ENCODE data around the gene TRIM65. TPM values are rescaled to one million over a fixed set of nuclear protein-coding genes. Genes with fewer than 3 reads are reported as not detected.

Gene TRIM65
- total and polyA plus RNA-seq, 2 of the 4 experiments (the other 2 are of a cell fraction): 7.9 to 10.6 TPM

GRCh38 chr17:75897160-75898019, 639 bp upstream of the TRIM65 start:
- no peak overlapping the region for H2BK15ac ChIP-seq (ENCODE audit: low read depth, low read length)
- H4K91ac ChIP-seq (ENCODE audit: insufficient read depth, low read depth, low read length): peak overlapping the region; percentile 51
- ChIA-PET POLR2A (ENCODE audit: unreplicated experiment) (interaction anchor here (1.8 kb wide), 1 partner anchor 117 kb away, joined by 7 read pairs; no protein-coding TSS in a partner anchor), CTCF (interaction anchor here (0.5 to 1.7 kb wide), 3 partner anchors 18 to 42 kb away, joined by 3 to 7 read pairs (median 4); partner anchors contain the start of gene WBP2)
- H2AK9ac ChIP-seq (replicated peaks; ENCODE audit: low read depth, low read length, poor library complexity): peak overlapping the region; percentile 99
- peak overlapping the region; percentile 89 for H4K5ac ChIP-seq (ENCODE audit: low read depth, low read length)
- peaks cover 27% of the 10 kb centered on the region for H3K36me3 ChIP-seq (ENCODE audit: control insufficient read depth, insufficient read depth, low read length)
- peak overlapping the region; percentile 83 for H3K4ac ChIP-seq (ENCODE audit: low read depth, low read length)
- no peak overlapping the region; the same call in 1 of the 2 replicates for H3K14ac ChIP-seq (replicated peaks; ENCODE audit: low read depth, low read length)
- H3K23ac ChIP-seq (ENCODE audit: low read depth, low read length): peak overlapping the region; percentile 59; the same call in 1 of the 2 replicates
- H4K8ac ChIP-seq (ENCODE audit: low read depth in 2 of 2, low read length in 2 of 2): peak overlapping the region; percentile 23 to 93; a peak in 3 of 4 replicates
- BruUV-seq (replicated peaks): no TSS peak
- H3K79me1 ChIP-seq (ENCODE audit: low read depth in 1 of 2, low read length in 2 of 2): peaks cover 9 to 38% of the 10 kb centered on the region in 2 experiments
- H4K20me1 ChIP-seq (ENCODE audit: insufficient read depth, low read length): no peaks in the 10 kb centered on the region
- dilution Hi-C loops (cut with HindIII; ENCODE audit: low sequenced_read_pairs, unreplicated experiment) (no loop called here), in situ Hi-C loops (cut with MboI; ENCODE audit: low sequenced_read_pairs) (no loop called here), intact Hi-C loops (cut with micrococcal nuclease) (no loop called here)
- peak overlapping the region; percentile 48 for H3K4me3 ChIP-seq (ENCODE audit: insufficient read depth, low read depth, low read length)
- H3K18ac ChIP-seq (ENCODE audit: low read depth, low read length): no peak overlapping the region
- 32% methylated on average over 21 of the region's 37 CpGs; no CpG with 5 or more reads in 1 of the 2 experiments for WGBS, 2 experiments (ENCODE audit: extremely low coverage in 2 of 2, insufficient read length in 1 of 2)
- no peaks in the 10 kb centered on the region for H3K9me3 ChIP-seq (ENCODE audit: control insufficient read depth, insufficient read depth, low read length)
- no peak overlapping the region for H2BK20ac ChIP-seq (ENCODE audit: low read depth, low read length)
- no peak for ATAC-seq (ENCODE audit: low read depth)
- H3K27ac ChIP-seq (ENCODE audit: insufficient read depth, low read length): peak overlapping the region; percentile 72
- no peak overlapping the region for H3K56ac ChIP-seq (ENCODE audit: extremely low read depth, insufficient read depth, low read length)
- H2BK5ac ChIP-seq (ENCODE audit: low read depth, low read length, poor library complexity, severe bottlenecking): peak overlapping the region; percentile 67
- peaks cover 7% of the 10 kb centered on the region; the same call in 1 of the 2 replicates for H3K4me1 ChIP-seq (ENCODE audit: control insufficient read depth, insufficient read depth, low read length)
- peak overlapping the region; percentile 80 for H3K4me2 ChIP-seq (ENCODE audit: low read depth, low read length)
- no peaks in the 10 kb centered on the region for H3K27me3 ChIP-seq (ENCODE audit: control insufficient read depth, insufficient read depth, low read length)
- no peak for DNase-seq
- H2AK5ac ChIP-seq (ENCODE audit: low read depth, low read length): peak overlapping the region; percentile 57
- H2AFZ ChIP-seq (replicated peaks; ENCODE audit: low read length, poor library complexity): peak overlapping the region; percentile 93
- no peak overlapping the region for H2BK120ac ChIP-seq (ENCODE audit: low read depth, low read length)
- H3K9me1 ChIP-seq (ENCODE audit: insufficient read depth, low read length): peaks cover 10% of the 10 kb centered on the region; the same call in 1 of the 2 replicates
- H3K9ac ChIP-seq (ENCODE audit: low read depth, low read length): peak overlapping the region; percentile 65
- TF ChIP-seq CEBPB (IDR thresholded peaks at IDR 0.05; ENCODE audit: low read depth, low read length) (no peak), SMC3 (IDR thresholded peaks at IDR 0.05; ENCODE audit: low read depth, low read length) (no peak), MXI1 (IDR thresholded peaks at IDR 0.05; ENCODE audit: borderline replicate concordance, low read depth, low read length) (no peak), RCOR1 (IDR thresholded peaks at IDR 0.05; ENCODE audit: insufficient replicate concordance, low read length) (no peak), MAZ (IDR thresholded peaks at IDR 0.05; ENCODE audit: borderline replicate concordance, low read depth, low read length) (no peak), CTCF (conservative IDR thresholded peaks at IDR 0.05; ENCODE audit: low read depth, low read length) (no peak), ELK1 (IDR thresholded peaks at IDR 0.05; ENCODE audit: borderline replicate concordance, low read depth, low read length) (no peak), CHD1 (IDR thresholded peaks at IDR 0.05; ENCODE audit: low read depth, low read length) (no peak), USF2 (IDR thresholded peaks at IDR 0.05; ENCODE audit: low read depth, low read length) (no peak), NFE2L2 (IDR thresholded peaks at IDR 0.05; ENCODE audit: low read depth, low read length) (no peak), BHLHE40 (IDR thresholded peaks at IDR 0.05; ENCODE audit: low read depth, low read length) (no peak), MAFK (IDR thresholded peaks at IDR 0.05; ENCODE audit: low read depth, low read length) (no peak), POLR2A (IDR thresholded peaks at IDR 0.05; ENCODE audit: low read depth, low read length) (no peak)

Measured in IMR-90 (cell line).